Measurements from ENCODE around the gene ESR2. TPM values are rescaled to one million over a fixed set of nuclear protein-coding genes. Genes with fewer than 3 reads are reported as not detected.

Gene ESR2
- total RNA-seq, 2 experiments from 2014 or later: 0.31 to 0.43 TPM

GRCh38 chr14:64149921-64150320 is 144.2 kb downstream of the ESR2 start:
- Mint-ChIP-seq H3K27me3 (no peaks in the 10 kb centered on the region), H3K4me3 (no peak overlapping the region), H3K36me3 (ENCODE audit: low read depth) (peaks cover 8% of the 10 kb centered on the region), H3K27ac (no peak overlapping the region), H3K9me3 (no peaks in the 10 kb centered on the region), H3K4me1 (ENCODE audit: low read depth) (no peaks in the 10 kb centered on the region)
- CTCF ChIA-PET: interaction anchor here (1.0 to 1.8 kb wide), 5 partner anchors 9 to 154 kb away, joined by 3 to 6 read pairs (median 3); no protein-coding TSS in a partner anchor
- TF ChIP-seq CTCF (IDR thresholded peaks at IDR 0.05): no peak
- POLR2A ChIA-PET: no interaction called here
- intact Hi-C loops (cut with micrococcal nuclease): loop anchor here (10.0 kb wide), 1 partner anchor 145 kb away; the partner anchor contains the start of gene ESR2
- no peak for ATAC-seq
- no peak for DNase-seq

- no peak overlapping the region for H3K4me3 Mint-ChIP-seq
- no peak for ATAC-seq
- no peaks in the 10 kb centered on the region for H3K9me3 Mint-ChIP-seq
- TF ChIP-seq CTCF (IDR thresholded peaks at IDR 0.05): no peak
- CTCF ChIA-PET: interaction anchor here (1.2 kb wide), 1 partner anchor 148 kb away, joined by 3 read pairs; no protein-coding TSS in a partner anchor
- no peak for DNase-seq
- H3K36me3 Mint-ChIP-seq (ENCODE audit: low read depth): peaks cover 3% of the 10 kb centered on the region
- no peaks in the 10 kb centered on the region for H3K4me1 Mint-ChIP-seq (ENCODE audit: low read depth)
- intact Hi-C loops (cut with micrococcal nuclease): loop anchor here (10.0 kb wide), 1 partner anchor 148 kb away; the partner anchor contains the start of gene ESR2
- no peak overlapping the region for H3K27ac Mint-ChIP-seq
- H3K27me3 Mint-ChIP-seq: no peaks in the 10 kb centered on the region
- POLR2A ChIA-PET: no interaction called here
These were observed 146.9 kb downstream of the ESR2 start for GRCh38 chr14:64147126-64147790.

- H3K4me1 Mint-ChIP-seq (ENCODE audit: low read depth): no peaks in the 10 kb centered on the region
- no peak for TF ChIP-seq CTCF (IDR thresholded peaks at IDR 0.05)
- H3K9me3 Mint-ChIP-seq: no peaks in the 10 kb centered on the region
- ATAC-seq: no peak
- CTCF ChIA-PET: interaction anchor here (0.8 to 3.7 kb wide), 3 partner anchors 157 to 190 kb away, joined by 3 to 17 read pairs (median 8); partner anchors contain the start of gene ESR2
- POLR2A ChIA-PET: no interaction called here
- H3K36me3 Mint-ChIP-seq (ENCODE audit: low read depth): peaks cover 11% of the 10 kb centered on the region
- intact Hi-C loops (cut with micrococcal nuclease): no loop called here
- H3K27me3 Mint-ChIP-seq: no peaks in the 10 kb centered on the region
- no peak for DNase-seq
- no peak overlapping the region for H3K4me3 Mint-ChIP-seq
- no peak overlapping the region for H3K27ac Mint-ChIP-seq
These were observed 156.4 kb downstream of the ESR2 start for GRCh38 chr14:64137657-64138290.

GRCh38 chr14:64126548-64126947 is 167.6 kb downstream of the ESR2 start:
- no peak overlapping the region for H3K4me3 Mint-ChIP-seq
- ChIA-PET CTCF (interaction anchor here (1.2 to 1.3 kb wide), 2 partner anchors 23 to 168 kb away, joined by 3 to 6 read pairs; partner anchors contain the start of gene ESR2), POLR2A (no interaction called here)
- no peaks in the 10 kb centered on the region for H3K9me3 Mint-ChIP-seq
- TF ChIP-seq CTCF (IDR thresholded peaks at IDR 0.05): no peak
- no peaks in the 10 kb centered on the region for H3K27me3 Mint-ChIP-seq
- ATAC-seq (no peak), DNase-seq (no peak)
- H3K36me3 Mint-ChIP-seq (ENCODE audit: low read depth): peaks cover 36% of the 10 kb centered on the region
- no peak overlapping the region for H3K27ac Mint-ChIP-seq
- intact Hi-C loops (cut with micrococcal nuclease): no loop called here
- H3K4me1 Mint-ChIP-seq (ENCODE audit: low read depth): no peaks in the 10 kb centered on the region

GRCh38 chr14:64125270-64125669 is 168.9 kb downstream of the ESR2 start:
- no peak for TF ChIP-seq CTCF (IDR thresholded peaks at IDR 0.05)
- no peak for ATAC-seq
- Mint-ChIP-seq H3K4me3 (no peak overlapping the region), H3K36me3 (ENCODE audit: low read depth) (peaks cover 33% of the 10 kb centered on the region), H3K4me1 (ENCODE audit: low read depth) (no peaks in the 10 kb centered on the region), H3K9me3 (no peaks in the 10 kb centered on the region), H3K27ac (no peak overlapping the region), H3K27me3 (no peaks in the 10 kb centered on the region)
- intact Hi-C loops (cut with micrococcal nuclease): no loop called here
- no peak for DNase-seq
- CTCF ChIA-PET: interaction anchor here (1.2 to 2.1 kb wide), 3 partner anchors 24 to 178 kb away, joined by 3 to 6 read pairs (median 6); partner anchors contain the start of gene ESR2
- POLR2A ChIA-PET: interaction anchor here (0.6 kb wide), 1 partner anchor 386 kb away, joined by 3 read pairs; no protein-coding TSS in a partner anchor
